Panc1 (cell line): ENCODE results near the gene CNBD2.

Experiments
- POLR2AphosphoS5 ChIP-seq: IDR thresholded peaks from 2 replicates; pipeline ENCODE4 v1.6.1; 2012; ENCODE audit warnings: mild to moderate bottlenecking, low read depth, low read length, moderate library complexity
- TCF7L2 ChIP-seq: IDR thresholded peaks from 2 replicates; pipeline ENCODE4 v1.6.1; 2011; ENCODE audit warnings: mild to moderate bottlenecking, low read depth, low read length, inconsistent platforms
- TF ChIP-seq, protein P1 (sequence below): fragments of 450-650 bp; IDR thresholded peaks from 2 replicates; pipeline ENCODE4 v1.5.1; 2017; ENCODE audit warnings: mild to moderate bottlenecking
- TF ChIP-seq, protein P2 (sequence below), 2 experiments: IDR thresholded peaks; 2 replicates each; pipeline ENCODE4 v1.6.1; 2011 to 2012; ENCODE audit warnings: low read depth in 2 of 2, control low read depth in 1 of 2, low read length in 1 of 2, mild to moderate bottlenecking in 1 of 2, moderate library complexity in 1 of 2; ENCODE audit not compliant: insufficient read depth in 1 of 2

DNA sequence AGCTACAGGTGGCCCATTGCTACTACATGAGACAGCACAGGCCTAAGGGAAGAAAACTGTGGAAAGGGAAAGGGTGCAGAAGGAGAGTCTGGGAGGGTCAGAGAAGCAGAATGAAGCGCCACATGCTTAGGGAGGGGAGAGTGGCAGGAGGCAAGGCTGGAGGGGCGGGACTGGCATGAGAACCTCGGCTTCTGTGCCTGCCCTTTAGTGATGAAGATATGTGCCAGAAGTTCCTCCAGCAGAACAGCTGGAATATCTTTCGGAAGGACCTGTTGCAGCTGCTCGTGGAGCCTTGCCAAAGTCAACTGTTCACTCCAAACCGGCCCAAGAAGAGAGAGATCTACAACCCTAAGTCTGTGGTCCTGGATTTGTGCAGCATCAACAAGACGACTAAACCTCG is 61.8 kb downstream of the CNBD2 start:
- TF ChIP-seq, protein P1, sequence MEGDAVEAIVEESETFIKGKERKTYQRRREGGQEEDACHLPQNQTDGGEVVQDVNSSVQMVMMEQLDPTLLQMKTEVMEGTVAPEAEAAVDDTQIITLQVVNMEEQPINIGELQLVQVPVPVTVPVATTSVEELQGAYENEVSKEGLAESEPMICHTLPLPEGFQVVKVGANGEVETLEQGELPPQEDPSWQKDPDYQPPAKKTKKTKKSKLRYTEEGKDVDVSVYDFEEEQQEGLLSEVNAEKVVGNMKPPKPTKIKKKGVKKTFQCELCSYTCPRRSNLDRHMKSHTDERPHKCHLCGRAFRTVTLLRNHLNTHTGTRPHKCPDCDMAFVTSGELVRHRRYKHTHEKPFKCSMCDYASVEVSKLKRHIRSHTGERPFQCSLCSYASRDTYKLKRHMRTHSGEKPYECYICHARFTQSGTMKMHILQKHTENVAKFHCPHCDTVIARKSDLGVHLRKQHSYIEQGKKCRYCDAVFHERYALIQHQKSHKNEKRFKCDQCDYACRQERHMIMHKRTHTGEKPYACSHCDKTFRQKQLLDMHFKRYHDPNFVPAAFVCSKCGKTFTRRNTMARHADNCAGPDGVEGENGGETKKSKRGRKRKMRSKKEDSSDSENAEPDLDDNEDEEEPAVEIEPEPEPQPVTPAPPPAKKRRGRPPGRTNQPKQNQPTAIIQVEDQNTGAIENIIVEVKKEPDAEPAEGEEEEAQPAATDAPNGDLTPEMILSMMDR = no peak
- TF ChIP-seq TCF7L2 (no peak), POLR2AphosphoS5 (no peak)
- TF ChIP-seq, protein P2, sequence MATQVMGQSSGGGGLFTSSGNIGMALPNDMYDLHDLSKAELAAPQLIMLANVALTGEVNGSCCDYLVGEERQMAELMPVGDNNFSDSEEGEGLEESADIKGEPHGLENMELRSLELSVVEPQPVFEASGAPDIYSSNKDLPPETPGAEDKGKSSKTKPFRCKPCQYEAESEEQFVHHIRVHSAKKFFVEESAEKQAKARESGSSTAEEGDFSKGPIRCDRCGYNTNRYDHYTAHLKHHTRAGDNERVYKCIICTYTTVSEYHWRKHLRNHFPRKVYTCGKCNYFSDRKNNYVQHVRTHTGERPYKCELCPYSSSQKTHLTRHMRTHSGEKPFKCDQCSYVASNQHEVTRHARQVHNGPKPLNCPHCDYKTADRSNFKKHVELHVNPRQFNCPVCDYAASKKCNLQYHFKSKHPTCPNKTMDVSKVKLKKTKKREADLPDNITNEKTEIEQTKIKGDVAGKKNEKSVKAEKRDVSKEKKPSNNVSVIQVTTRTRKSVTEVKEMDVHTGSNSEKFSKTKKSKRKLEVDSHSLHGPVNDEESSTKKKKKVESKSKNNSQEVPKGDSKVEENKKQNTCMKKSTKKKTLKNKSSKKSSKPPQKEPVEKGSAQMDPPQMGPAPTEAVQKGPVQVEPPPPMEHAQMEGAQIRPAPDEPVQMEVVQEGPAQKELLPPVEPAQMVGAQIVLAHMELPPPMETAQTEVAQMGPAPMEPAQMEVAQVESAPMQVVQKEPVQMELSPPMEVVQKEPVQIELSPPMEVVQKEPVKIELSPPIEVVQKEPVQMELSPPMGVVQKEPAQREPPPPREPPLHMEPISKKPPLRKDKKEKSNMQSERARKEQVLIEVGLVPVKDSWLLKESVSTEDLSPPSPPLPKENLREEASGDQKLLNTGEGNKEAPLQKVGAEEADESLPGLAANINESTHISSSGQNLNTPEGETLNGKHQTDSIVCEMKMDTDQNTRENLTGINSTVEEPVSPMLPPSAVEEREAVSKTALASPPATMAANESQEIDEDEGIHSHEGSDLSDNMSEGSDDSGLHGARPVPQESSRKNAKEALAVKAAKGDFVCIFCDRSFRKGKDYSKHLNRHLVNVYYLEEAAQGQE (IDR thresholded peaks at IDR 0.05; ENCODE audit: insufficient read depth in 1 of 2, low read depth in 2 of 2, low read length in 1 of 2) = no peak
